Activated CD8-positive, alpha-beta T cell treated with anti-CD3 and anti-CD28 coated beads for 36 hours (primary cell): ENCODE measurements around the gene STEAP2. TPM values are rescaled to one million over a fixed set of nuclear protein-coding genes. Genes with fewer than 3 reads are reported as not detected.

Experiments used
- ATAC-seq: fragments of 200-7000 bp; cut with Tn5 transposase; one replicate; pipeline ENCODE4 v1.10.0; 2021; ENCODE audit warnings: mild to moderate bottlenecking, moderate library complexity
- CTCF ChIA-PET: fragments of 350-600 bp; sonication (Branson Sonifier 250); formaldehyde crosslinking; loops from one replicate; lab custom pipeline; 2021; ENCODE audit warnings: antibody characterized with exemption; lab: Charles Lee
- POLR2A ChIA-PET: fragments of 350-600 bp; sonication (Branson Sonifier 250); formaldehyde crosslinking; loops from one replicate; lab custom pipeline; 2021; ENCODE audit warnings: antibody characterized with exemption; lab: Charles Lee
- DNase-seq: peaks from one replicate; pipeline ENCODE4 v3.0.0-alpha.2; 2020
- H3K27ac Mint-ChIP-seq: one replicate; pipeline ENCODE4 v1.8.0; 2021; ENCODE audit warnings: mild to moderate bottlenecking, mixed read lengths
- H3K27me3 Mint-ChIP-seq: one replicate; pipeline ENCODE4 v1.8.0; 2021; ENCODE audit warnings: mixed read lengths
- H3K36me3 Mint-ChIP-seq: one replicate; pipeline ENCODE4 v1.8.0; 2021; ENCODE audit warnings: low read depth, mixed read lengths
- H3K4me1 Mint-ChIP-seq: one replicate; pipeline ENCODE4 v1.8.0; 2021; ENCODE audit warnings: low read depth, mixed read lengths
- H3K4me3 Mint-ChIP-seq: one replicate; pipeline ENCODE4 v1.8.0; 2021; ENCODE audit warnings: mild to moderate bottlenecking, moderate library complexity, mixed read lengths
- H3K9me3 Mint-ChIP-seq: one replicate; pipeline ENCODE4 v1.8.0; 2021; ENCODE audit warnings: mixed read lengths
- CTCF ChIP-seq: fragments of 200-600 bp; IDR thresholded peaks from one replicate; pipeline ENCODE4 v1.8.0; 2022; ENCODE audit warnings: antibody characterized with exemption, mild to moderate bottlenecking
- intact Hi-C: fragments of 100-400 bp; cut with micrococcal nuclease; formaldehyde crosslinking; loops from one replicate; pipeline ENCODE4 v1.10.0; 2022
- total RNA-seq, 2 experiments: library from RNA; stranded (reverse); gene quantifications; one replicate each; pipeline ENCODE4 v1.2.3, GENCODE V29; 2021

STEAP2 gene
- total RNA-seq, 2 experiments from 2014 or later = not detected

GRCh38 chr7:90224195-90224594, 12.7 kb downstream of the STEAP2 start:
- no peak for ATAC-seq
- H3K9me3 Mint-ChIP-seq = no peaks in the 10 kb centered on the region
- H3K27me3 Mint-ChIP-seq = peaks cover 34% of the 10 kb centered on the region
- H3K4me1 Mint-ChIP-seq = no peaks in the 10 kb centered on the region
- intact Hi-C loops = loop anchor here (2.0 kb wide), 1 partner anchor 21 kb away; the partner anchor contains the start of gene CFAP69
- ChIA-PET CTCF (interaction anchor here (1.9 kb wide), 1 partner anchor 13 kb away, joined by 7 read pairs; the partner anchor contains the start of gene STEAP2), POLR2A (no interaction called here)
- no peak for DNase-seq
- no peaks in the 10 kb centered on the region for H3K36me3 Mint-ChIP-seq
- no peak for TF ChIP-seq CTCF
- no peak overlapping the region for H3K27ac Mint-ChIP-seq
- no peak overlapping the region for H3K4me3 Mint-ChIP-seq

GRCh38 chr7:90225181-90225580, 13.6 kb downstream of the STEAP2 start:
- no peak for TF ChIP-seq CTCF
- Mint-ChIP-seq H3K27ac (no peak overlapping the region), H3K4me1 (no peaks in the 10 kb centered on the region), H3K27me3 (peaks cover 34% of the 10 kb centered on the region), H3K36me3 (no peaks in the 10 kb centered on the region), H3K4me3 (no peak overlapping the region), H3K9me3 (no peaks in the 10 kb centered on the region)
- ChIA-PET CTCF (no interaction called here), POLR2A (no interaction called here)
- no peak for DNase-seq
- intact Hi-C loops = loop anchor here (2.0 kb wide), 1 partner anchor 20 kb away; the partner anchor contains the start of gene CFAP69
- ATAC-seq = no peak

GRCh38 chr7:90225601-90226000, 14.1 kb downstream of the STEAP2 start:
- no peaks in the 10 kb centered on the region for H3K4me1 Mint-ChIP-seq
- intact Hi-C loops = loop anchor here (2.0 kb wide), 1 partner anchor 19 kb away; the partner anchor contains the start of gene CFAP69
- no peak overlapping the region for H3K4me3 Mint-ChIP-seq
- no peaks in the 10 kb centered on the region for H3K9me3 Mint-ChIP-seq
- peaks cover 31% of the 10 kb centered on the region for H3K27me3 Mint-ChIP-seq
- ATAC-seq (no peak), DNase-seq (no peak)
- no peaks in the 10 kb centered on the region for H3K36me3 Mint-ChIP-seq
- H3K27ac Mint-ChIP-seq = no peak overlapping the region
- POLR2A ChIA-PET = no interaction called here
- CTCF ChIA-PET = no interaction called here
- no peak for TF ChIP-seq CTCF

- CTCF ChIA-PET = no interaction called here
- POLR2A ChIA-PET = no interaction called here
- intact Hi-C loops = no loop called here
- DNase-seq (no peak), ATAC-seq (no peak)
- Mint-ChIP-seq H3K36me3 (no peaks in the 10 kb centered on the region), H3K27me3 (peaks cover 26% of the 10 kb centered on the region), H3K27ac (no peak overlapping the region), H3K4me1 (no peaks in the 10 kb centered on the region), H3K9me3 (no peaks in the 10 kb centered on the region), H3K4me3 (no peak overlapping the region)
- no peak for TF ChIP-seq CTCF
Measured at GRCh38 chr7:90227259-90227658, 15.7 kb downstream of the STEAP2 start.

GRCh38 chr7:90229682-90230081, 18.1 kb downstream of the STEAP2 start:
- DNase-seq (no peak), ATAC-seq (no peak)
- Mint-ChIP-seq H3K36me3 (no peaks in the 10 kb centered on the region), H3K27ac (no peak overlapping the region), H3K27me3 (peaks cover 23% of the 10 kb centered on the region), H3K4me1 (no peaks in the 10 kb centered on the region), H3K4me3 (no peak overlapping the region), H3K9me3 (no peaks in the 10 kb centered on the region)
- ChIA-PET POLR2A (no interaction called here), CTCF (interaction anchor here (1.7 kb wide), 1 partner anchor 18 kb away, joined by 7 read pairs; the partner anchor contains the start of gene STEAP2)
- TF ChIP-seq CTCF = no peak
- intact Hi-C loops = no loop called here
